ENCODE results near the gene MMP23B.
"Not testable (repeated sequence)": the region's sequence is repeated elsewhere in the genome, so short reads cannot be mapped to it uniquely, and the experiment has no call there.

Gene MMP23B

DNA sequence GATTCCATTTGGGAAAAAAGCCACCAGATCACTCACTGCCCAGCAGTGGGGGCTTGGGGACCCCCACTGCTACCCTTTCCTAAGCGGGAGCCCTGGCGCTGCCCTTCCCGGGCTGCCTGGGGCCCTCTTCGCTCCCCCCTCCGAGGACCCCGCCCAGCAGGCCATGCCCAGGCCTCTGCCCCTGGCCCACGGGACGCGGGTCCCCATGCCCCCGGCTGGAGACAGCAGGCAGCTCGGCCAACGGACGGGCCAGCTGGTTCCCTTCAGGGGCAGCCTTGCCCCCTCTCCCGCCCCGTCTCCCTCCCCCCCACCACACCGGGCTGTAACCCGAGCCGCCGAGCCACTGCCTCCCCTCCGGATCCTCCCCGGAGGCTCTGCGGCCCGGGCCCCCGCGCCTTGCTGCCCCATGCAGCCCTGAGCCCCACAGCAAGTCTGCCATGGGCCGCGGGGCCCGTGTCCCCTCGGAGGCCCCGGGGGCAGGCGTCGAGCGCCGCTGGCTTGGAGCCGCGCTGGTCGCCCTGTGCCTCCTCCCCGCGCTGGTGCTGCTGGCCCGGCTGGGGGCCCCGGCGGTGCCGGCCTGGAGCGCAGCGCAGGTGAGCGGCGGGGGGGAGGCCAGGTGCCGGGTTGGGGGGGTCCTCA lies at the start of gene MMP23B:
Gene MMP23B, plus strand, starts transcription at position 392 of the 639 bp plus-strand sequence. Its CDS starts 46 bp downstream, at position 438.
- no peak for DNase-seq (ENCODE audit: low read depth in 1 of 2, low spot score in 1 of 2)

DNA sequence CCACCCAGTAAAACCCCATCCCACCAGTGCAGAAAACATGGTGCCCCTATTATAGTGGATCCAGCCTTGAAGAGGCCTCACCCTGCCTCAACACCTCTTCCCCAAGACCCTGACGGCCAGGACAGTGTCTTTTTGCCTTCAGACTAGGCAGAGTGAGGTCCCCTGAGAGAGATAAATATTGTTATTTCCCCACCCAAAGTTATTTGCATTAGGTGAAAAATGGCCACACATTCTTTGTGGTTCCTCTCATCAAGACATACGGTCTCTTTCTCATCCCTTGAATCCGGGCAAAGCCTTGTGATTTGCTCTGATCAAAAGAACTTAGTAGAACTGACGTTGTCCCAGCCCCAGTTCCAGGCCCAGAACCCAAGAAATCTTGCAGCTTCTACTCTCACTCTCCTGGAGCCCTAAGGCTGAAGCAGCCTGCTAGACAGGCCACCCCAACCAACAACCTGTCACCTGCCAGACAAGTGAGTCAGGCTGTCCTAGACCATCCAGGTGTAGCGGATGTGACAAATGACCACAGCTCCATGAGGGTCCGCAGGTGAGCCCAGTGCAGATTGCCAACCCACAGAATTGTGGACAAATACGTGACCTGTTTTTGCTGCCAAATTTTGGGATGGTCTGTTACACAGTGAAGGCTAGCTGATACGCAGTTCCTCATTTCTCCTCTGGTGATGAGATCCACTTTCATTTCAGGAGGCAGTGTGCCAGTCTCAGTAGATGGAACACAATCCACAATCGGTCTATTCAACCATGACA lies 49.2 kb upstream of the MMP23B start:
- no peak for DNase-seq (ENCODE audit: low read depth in 1 of 2, low spot score in 1 of 2)

DNA sequence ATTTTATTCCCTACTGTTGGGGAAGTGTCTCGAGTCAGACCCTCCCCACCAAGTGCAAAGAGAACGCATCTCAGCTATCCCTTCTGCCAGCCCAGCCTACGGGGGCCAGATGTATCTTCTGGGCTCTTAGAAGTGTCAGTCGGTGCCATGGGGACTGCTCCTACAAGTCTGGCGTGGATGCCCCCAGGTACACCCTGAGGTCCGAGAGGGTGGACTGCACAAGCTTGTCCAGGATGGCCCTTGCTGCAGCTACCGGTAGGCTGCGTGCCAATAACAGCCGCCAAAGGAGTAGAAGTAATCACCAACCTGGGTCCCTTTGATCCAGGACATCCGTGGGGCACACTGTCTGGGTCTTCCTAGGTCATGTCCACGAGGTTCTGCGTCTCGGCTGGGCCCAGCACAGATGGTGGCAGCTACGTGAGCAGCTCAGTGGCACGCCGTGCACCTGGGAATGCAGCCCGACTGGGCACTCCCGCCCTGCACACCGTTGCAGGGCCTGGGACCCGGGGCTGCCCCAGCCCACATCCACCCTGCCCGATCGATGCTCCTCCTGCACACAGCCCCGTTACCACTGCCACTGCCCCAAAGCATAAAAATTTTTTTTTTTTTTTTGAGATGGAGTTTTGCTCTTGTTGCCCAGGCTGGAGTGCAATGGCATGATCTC lies 48.5 kb upstream of the MMP23B start:
- no peak for DNase-seq (ENCODE audit: low read depth in 1 of 2, low spot score in 1 of 2)

DNA sequence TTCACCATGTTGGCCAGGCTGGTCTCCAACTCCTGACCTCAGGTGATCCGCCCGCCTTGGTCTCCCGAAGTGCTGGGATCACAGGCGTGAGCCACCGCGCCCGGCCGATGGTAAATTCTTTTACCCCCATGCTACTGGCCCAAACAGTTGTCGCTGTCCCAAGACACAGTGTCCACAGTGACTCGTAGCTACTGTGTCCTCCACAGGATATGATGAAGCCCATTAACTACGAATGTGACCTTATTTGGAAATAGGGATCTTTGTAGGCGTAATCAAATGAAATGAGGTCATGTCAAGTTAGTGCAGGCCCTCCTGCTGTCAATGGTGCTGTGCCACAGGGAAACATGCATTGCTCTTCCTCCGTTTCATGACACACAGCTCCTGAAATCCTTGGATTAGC lies 40.5 kb upstream of the MMP23B start:
- DNase-seq (ENCODE audit: low read depth in 1 of 2, low spot score in 1 of 2) = no peak

DNA sequence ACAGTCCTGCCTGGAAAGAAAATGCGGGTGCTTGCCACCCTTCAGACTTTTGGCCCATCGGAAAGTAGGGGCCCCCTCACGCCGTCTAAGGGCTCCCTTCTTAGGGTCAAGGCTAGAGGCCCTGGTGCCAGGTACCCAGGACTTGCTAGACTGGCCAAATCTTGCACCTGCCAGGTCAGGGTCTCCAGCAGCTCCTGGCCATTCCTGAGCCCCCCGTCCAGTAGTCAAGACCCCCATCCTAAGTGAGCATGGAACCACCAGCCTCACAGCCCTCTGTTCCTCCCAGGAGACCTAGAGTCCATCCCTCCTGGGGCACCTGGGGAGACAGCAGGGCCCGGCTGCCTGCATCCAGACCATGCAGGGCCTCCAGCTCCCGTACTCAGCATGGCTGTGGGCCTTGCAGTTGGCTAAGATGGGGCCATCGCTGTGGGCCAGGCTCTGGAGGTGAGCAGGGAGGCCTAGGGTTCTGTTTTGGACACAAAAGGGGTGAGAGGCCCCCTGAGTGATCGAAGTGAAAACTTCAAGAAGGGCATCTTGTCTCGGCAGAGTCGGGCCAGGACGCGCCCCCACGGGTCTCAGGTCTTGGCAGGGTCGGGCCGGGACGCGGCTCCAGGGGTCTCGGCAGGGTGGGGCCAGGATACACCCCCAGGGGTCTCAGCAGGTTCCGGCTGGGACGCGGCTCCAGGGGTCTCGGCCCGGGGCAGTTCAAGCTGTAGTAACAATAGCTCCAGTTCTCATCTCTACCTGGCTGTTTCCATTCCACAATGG lies 38.0 kb upstream of the MMP23B start:
- DNase-seq (ENCODE audit: low read depth in 1 of 2, low spot score in 1 of 2) = no peak

DNA sequence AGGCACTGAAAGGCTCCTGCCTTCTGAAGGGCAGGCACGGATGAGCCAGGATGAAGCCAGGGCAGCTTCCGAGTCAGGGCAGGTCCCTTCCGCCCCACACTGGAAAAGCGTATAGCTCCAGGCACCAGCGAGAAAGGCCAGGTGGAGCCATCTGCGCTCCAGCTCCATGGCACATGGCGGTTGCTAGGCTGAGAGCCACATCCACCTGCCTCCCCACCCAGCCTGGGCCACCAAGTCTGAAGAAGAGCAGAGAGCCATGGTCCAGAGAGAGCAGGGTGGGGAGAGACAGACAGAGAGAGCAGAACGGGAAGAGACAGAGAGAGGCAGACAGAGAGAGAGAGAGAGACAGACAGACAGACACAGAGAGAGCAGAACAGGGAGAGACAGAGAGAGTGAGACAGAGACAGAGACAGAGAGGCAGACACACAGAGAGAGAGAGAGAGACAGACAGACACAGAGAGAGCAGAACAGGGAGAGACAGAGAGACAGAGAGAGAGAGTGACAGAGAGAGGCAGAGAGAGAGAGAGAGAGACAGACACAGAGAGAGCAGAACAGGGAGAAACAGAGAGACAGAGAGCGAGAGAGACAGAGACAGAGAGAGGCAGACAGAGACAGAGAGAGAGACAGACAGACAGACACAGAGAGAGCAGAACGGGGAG lies 37.2 kb upstream of the MMP23B start:
- DNase-seq (ENCODE audit: low read depth in 1 of 2, low spot score in 1 of 2) = no peak

DNA sequence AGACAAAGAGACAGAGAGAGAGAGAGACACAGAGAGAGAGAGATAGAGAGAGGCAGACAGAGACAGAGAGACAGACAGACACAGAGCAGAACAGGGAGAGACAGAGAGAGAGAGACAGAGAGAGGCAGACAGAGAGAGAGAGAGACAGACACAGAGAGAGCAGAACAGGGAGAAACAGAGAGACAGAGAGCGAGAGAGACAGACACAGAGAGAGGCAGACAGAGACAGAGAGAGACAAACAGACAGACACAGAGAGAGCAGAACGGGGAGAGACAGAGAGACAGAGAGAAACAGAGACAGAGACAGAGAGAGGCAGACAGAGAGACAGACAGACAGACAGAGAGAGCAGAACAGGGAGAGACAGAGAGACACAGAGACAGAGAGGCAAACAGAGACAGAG lies 36.6 kb upstream of the MMP23B start:
- not testable (repeated sequence) for DNase-seq (ENCODE audit: low read depth in 1 of 2, low spot score in 1 of 2)

DNA sequence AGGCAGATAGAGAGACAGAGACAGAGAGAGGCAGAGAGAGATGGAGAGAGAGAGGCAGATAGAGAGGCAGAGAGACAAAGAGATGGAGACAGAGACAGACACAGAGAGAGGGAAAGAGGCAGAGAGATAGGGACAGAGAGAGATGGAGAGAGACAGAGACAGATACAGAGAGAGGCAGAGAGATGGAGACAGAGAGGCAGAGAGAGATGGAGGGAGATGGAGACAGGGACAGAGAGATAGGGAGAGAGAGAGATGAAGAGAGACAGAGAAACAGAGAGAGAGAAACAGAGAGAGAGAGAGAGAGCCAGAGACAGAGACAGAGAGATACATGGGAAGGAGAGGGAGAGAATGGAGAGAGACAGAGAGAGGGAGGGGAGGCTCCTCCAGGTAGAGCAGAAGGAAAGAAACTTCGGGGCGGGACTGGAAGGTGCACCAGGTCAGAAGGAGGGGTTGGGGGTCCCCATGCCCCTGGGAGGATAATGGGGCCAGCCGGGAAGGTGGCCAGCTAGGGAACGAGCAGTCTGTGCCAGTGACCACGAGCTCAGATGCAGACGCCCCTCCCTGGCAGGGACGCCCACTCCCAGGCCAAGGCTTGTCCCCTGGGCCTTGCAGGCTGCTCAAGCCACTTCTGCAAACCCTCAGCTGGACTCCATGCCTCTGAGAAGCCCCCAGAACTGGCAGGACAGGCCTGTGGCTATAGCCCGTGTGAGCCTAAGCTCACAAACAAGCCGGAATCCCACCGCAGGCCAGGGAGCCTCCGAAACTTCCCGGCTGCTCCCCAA lies 35.3 kb upstream of the MMP23B start:
- no peak for DNase-seq (ENCODE audit: low read depth in 1 of 2, low spot score in 1 of 2)

DNA sequence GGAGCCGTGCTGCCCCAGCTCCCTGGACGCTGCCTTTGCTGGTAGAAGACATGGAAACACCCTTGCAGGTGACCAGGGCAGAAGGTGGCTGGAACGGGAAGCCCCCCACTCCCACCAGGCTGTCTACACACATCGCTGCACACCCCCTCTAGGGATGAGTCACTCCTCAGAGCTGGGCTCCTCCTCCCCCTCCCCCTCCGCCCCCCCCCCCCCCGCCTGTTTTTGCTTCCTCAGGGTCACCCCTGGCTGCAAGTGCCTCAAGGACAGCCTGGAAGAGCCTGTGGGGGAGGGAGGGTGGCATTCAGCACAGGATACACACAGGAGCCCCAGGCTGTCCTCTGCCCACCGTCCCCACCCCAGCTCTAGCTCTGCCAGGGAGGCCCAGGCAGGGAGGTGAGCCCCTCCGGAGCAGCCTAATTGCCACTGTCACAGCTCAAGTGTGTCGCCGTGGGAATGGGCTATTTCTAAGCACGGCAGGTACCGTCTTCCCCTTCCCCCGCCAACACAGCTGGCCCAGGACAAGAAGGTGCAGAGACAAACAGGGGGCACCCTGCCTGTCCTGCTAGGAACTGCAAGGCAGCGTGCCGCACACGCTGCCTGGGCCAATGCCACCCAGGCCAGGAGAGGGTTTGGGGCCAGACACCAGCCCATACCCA lies 34.6 kb upstream of the MMP23B start:
- no peak for DNase-seq (ENCODE audit: low read depth in 1 of 2, low spot score in 1 of 2)

DNA sequence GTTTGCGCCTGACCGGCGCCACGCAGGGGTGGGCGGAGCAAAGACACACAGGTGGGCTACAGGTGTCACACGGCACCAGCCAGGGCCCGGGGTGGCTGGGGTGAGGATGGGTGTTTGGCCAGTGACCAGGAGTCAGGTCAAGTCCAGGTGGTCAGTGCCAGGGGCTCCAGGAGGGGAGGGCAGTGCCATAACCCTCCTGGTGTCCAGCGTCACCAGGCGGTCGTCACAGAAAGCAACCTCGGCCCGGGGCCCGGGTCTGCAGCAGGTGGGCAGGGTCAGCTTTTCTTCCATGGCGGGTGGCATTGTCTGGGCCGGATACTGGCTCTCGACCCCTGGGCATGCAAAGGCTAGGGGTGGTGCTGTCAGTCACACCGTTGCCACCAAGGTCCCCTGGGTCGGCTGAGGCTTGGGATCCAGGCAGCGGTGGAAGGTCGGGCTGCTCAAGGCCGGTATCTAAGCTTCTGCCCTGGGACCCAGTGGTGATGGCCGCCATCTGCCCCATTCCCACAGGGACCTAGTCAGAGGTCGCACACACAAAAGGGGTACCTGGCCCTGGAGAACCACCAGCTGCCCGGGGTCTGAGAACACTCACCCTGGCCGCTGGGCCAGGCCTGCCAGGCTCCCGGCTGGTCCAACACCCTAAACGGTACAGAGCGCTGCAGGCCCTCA lies 33.8 kb upstream of the MMP23B start:
- DNase-seq (ENCODE audit: low read depth in 1 of 2, low spot score in 1 of 2) = no peak

DNA sequence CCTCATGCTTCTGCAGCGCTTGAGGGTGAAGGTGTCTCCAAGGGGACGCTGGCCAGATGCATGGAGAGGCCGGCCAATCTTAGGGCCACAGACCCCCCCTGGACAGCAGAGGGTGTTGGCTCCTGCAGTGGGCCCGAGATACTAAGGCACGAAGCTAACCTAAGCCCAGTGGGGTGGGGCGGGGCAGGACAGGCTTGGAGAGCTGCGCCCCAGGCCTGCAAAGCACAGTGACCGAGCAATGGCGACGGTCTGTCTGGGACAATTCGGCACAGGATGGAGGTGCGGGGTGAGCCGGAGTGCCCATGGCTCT lies 33.3 kb upstream of the MMP23B start:
- no peak for DNase-seq (ENCODE audit: low read depth in 1 of 2, low spot score in 1 of 2)

DNA sequence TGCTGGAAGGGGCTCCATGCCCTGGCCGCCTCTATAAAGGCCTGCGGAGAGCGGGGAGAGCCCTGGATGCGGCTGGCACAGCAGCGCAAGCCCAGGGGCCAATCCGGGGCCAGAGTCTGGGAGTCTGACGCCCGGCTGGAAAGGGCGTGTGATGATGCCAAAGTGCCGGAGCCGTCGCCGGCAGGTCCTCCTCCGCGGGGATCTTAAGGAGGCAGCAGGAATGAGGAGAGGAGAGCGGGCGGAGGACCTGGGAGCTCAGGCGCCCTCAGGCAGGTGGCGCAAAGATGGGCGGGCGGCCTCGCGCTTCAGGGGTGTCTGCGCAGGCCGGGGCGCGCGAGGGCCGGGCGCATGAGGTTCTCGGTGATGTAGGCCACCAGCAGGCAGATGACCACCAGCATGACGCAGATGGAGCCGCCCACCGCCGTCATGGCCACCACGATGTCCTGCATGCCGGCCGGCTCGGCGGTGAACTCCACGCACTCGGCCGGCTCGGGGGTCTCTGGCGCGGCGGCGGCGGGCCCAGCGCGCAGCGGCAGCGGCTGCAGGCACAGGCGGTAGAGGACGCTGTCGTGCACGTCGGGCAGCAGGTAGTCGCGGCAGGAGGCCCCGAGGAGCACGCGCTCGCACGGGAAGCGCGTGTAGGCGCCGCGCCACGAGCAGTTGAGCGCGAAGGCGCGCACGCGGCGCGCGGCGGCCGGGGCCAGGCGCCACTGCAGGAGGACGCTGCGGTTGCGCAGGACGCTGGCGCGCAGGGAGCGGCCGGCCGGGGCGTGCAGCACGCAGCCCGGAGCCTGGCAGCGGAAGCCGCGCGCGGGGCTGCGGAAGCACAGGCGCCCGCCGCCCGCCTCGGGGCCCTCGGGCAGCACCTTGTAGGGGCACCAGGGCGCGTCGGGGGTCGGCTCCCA lies 32.7 kb upstream of the MMP23B start:
- no peak for DNase-seq (ENCODE audit: low read depth in 1 of 2, low spot score in 1 of 2)

DNA sequence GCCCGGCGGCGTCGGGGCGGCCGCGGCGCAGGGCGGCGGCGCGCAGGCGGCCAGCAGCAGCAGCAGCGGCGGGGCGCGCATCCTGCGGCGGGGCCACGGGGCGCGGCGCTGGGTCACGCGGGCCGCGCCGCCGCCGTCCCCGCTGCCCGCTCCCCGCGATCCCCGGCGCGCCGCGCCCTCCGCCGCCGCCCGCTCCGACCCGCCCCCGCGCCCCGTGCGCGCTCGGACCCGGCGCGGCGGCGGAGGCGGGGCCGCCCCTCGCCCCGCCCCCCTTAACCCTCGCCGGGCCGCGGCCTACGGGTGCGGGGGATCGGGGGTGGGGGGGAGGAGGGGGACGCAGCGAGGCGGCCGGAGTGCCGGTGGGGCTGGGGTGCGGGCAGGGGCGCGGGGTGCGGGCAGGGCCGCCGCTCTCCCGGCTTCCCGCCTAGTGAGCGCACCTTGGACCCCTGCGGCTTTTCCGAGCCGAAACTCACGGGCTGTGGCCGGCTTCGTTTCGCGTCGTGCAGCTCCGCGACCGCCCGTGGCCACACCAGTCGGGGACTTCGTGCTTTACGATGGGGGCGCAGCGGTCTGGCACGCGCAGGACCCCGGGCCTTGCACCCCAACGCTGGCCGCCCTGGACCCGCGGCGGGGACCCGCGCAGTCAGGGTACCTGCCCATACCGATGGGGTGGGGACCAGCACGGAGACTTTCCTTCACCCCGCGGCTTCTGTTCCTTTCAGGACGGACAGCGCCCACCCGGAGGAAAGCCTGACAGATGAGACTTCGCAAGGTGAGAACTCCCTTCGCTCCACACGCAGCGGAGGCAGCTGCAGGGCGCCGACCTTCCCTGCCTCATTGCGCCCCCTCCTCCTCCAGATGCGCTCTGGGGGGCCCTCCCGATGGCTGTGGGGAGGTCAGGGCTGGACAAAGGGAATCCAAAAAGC lies 31.8 kb upstream of the MMP23B start, which contains the start of gene FNDC10:
Gene FNDC10, minus strand, starts transcription at position 201 of the 926 bp plus-strand sequence. Its CDS starts 120 bp downstream, at position 81.
- no peak for DNase-seq (ENCODE audit: low read depth in 1 of 2, low spot score in 1 of 2)

DNA sequence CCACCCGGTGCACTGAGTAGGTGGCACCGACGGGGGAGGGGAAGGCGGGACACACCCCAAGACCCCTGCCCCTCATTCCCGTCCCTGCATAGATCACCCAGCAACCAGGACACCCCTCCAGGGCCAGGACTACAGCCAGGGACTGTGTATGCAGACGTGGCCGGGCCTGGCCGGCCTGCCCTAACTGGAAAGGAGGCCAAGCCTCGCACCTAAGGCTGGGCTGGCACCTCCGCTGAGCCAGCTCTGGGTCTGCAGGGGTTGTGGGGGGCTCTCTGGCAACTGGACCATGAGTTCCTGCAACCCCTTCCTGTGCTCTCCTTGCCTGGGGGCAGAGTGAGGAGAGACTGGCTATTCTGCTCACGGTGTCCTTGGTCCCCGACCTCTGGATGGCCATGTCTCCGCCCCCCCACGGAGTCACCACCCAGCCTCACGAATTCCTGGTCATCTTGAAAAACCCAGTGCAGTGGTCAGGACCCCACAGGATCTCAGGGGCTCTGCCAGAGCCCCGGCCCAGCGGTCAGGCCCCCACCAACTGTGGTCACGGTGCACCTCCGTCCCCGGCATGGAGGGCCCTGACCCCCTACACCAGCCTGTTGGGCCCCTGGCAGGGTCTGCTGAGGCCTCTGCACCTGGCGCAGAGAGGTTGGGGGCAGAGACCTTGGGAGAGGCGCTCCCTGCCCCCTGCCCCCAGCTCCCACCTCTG lies 31.0 kb upstream of the MMP23B start:
- no peak for DNase-seq (ENCODE audit: low read depth in 1 of 2, low spot score in 1 of 2)

DNA sequence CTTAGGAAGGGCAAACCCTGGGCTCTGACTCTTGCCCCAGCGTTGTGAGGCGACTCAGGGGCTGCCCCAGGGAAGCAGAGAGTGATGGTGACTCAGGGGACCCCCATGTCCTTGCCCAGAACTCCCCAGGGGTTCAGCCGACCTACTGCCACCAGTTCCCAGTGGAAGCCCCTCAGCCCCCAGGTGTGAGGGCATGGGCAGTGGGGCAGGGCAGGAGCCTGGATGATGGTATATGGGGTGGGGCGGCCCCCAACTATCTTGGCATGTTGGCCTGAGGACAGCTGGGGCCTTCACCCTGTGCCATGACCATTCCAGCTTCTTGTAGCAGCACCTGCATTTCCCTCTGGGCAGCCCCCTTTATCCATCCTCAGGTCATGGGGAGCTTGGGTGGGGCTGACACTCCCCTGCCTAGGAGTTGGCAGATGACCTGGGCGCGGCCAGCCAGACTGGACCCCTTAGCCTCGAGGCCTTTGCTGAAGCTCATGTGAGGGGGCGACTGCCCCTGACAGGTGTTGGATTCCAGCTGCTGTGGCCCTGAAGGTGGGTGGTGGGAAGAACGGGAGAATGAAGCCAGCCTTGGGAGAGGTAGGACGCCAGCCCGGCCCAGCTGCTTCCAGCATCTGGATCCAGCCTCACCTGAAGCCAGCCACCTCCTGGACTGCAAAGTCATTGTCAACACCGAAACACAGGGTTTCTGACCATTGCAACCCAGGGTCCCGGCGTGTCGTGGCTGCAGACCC lies 30.2 kb upstream of the MMP23B start:
- DNase-seq (ENCODE audit: low read depth in 1 of 2, low spot score in 1 of 2) = no peak

Data from activated T-helper 1 cell treated with anti-CD3 and anti-CD28 coated beads, Interleukin-2, amount 50 U/mL, for 16 hours (primary cell).